ENCODE measurements around the gene LTBP4. TPM values are rescaled to one million over a fixed set of nuclear protein-coding genes. Genes with fewer than 3 reads are reported as not detected.
A peak's percentile ranks its signal among the peaks of the same experiment; 100 is the strongest.
"Not testable (repeated sequence)": the region's sequence is repeated elsewhere in the genome, so short reads cannot be mapped to it uniquely, and the experiment has no call there.

LTBP4 gene
- total and polyA plus RNA-seq, 2 of the 13 experiments (the other 11 are each of a cell fraction or from before 2014, with no cell fraction given): 0.86 to 2.3 TPM

- 67% methylated on average over 16 of the region's 22 CpGs for WGBS (ENCODE audit: low lambda C conversion rate)
- intact Hi-C loops (cut with micrococcal nuclease; ENCODE audit: unreplicated experiment) (no loop called here), in situ Hi-C loops (cut with HindIII; ENCODE audit: extremely low pct_ligation_motif_present, low pct_unique_long_range_greater_than_20kb) (no loop called here)
- Histone ChIP-seq H3K27me3 (ENCODE audit: control insufficient read depth in 1 of 2, insufficient read depth in 2 of 2, low read length in 2 of 2) (no peaks in the 10 kb centered on the region; a peak in 1 of 5 replicates), H4K20me1 (ENCODE audit: insufficient read depth, low read length) (no peaks in the 10 kb centered on the region), H3K4me1 (ENCODE audit: insufficient read depth, low read length) (no peaks in the 10 kb centered on the region), H3K4me3 (replicated peaks in 1 of 3; ENCODE audit: insufficient read depth in 1 of 3, low read depth in 2 of 3, low read length in 3 of 3) (no peak overlapping the region), H3K27ac (ENCODE audit: extremely low read length, insufficient read depth, low read length) (no peak overlapping the region), H3K4me2 (ENCODE audit: low read depth, low read length) (no peak overlapping the region), H2AFZ (ENCODE audit: low read length) (no peak overlapping the region), H3K79me2 (ENCODE audit: insufficient read depth, low read length) (no peaks in the 10 kb centered on the region), H3K9ac (ENCODE audit: insufficient read depth, low read depth, low read length) (no peak overlapping the region), H3K9me3 (ENCODE audit: low read length) (no peaks in the 10 kb centered on the region), H3K36me3 (replicated peaks in 1 of 2; ENCODE audit: control insufficient read depth in 1 of 2, insufficient read depth in 2 of 2, low read length in 2 of 2) (no peaks in the 10 kb centered on the region)
- DNase-seq (ENCODE audit: low spot score): no peak
- ChIA-PET CTCF (ENCODE audit: low intra/inter-chr PET ratio, low total read pairs) (no interaction called here), POLR2A (no interaction called here)
- BruUV-seq (replicated peaks): no TSS peak
- no peak for TF ChIP-seq SMAD1 (CRISPR knock-in tag; IDR thresholded peaks at IDR 0.05; ENCODE audit: borderline replicate concordance, low read depth)
- TF ChIP-seq NR2F2 (IDR thresholded peaks at IDR 0.05; ENCODE audit: borderline replicate concordance, low read depth): peak; percentile 23; the same call in 1 of the 2 replicates
- TF ChIP-seq AGO2 (optimal IDR thresholded peaks at IDR 0.05; ENCODE audit: low read depth, low read length): peak; percentile 41
- TF ChIP-seq GZF1 (CRISPR knock-in tag; IDR thresholded peaks at IDR 0.05): no peak
- TF ChIP-seq ZNF280B (CRISPR knock-in tag; IDR thresholded peaks at IDR 0.05; ENCODE audit: borderline replicate concordance): no peak
- TF ChIP-seq SMARCE1 (IDR thresholded peaks at IDR 0.05; ENCODE audit: borderline replicate concordance): no peak
- no peak for ATAC-seq
- no peak for FAIRE-seq
Observed at GRCh38 chr19:40590464-40591265, 10.5 kb upstream of the LTBP4 start.

GRCh38 chr19:40591724-40592123 lies 9.4 kb upstream of the LTBP4 start:
- H4K20me1 ChIP-seq (ENCODE audit: insufficient read depth, low read length); ATAC-seq; H3K9me3 ChIP-seq (ENCODE audit: low read length); POLR2A ChIA-PET; FAIRE-seq; H3K9ac ChIP-seq (ENCODE audit: insufficient read depth, low read depth, low read length); H3K27me3 ChIP-seq (ENCODE audit: control insufficient read depth in 1 of 2, insufficient read depth in 2 of 2, low read length in 2 of 2); CTCF ChIA-PET (ENCODE audit: low intra/inter-chr PET ratio, low total read pairs); DNase-seq (ENCODE audit: low spot score); in situ Hi-C loops (cut with HindIII; ENCODE audit: extremely low pct_ligation_motif_present, low pct_unique_long_range_greater_than_20kb); H3K4me1 ChIP-seq (ENCODE audit: insufficient read depth, low read length); H3K4me2 ChIP-seq (ENCODE audit: low read depth, low read length); H2AFZ ChIP-seq (ENCODE audit: low read length); intact Hi-C loops (cut with micrococcal nuclease; ENCODE audit: unreplicated experiment); BruUV-seq (replicated peaks); H3K36me3 ChIP-seq (replicated peaks in 1 of 2; ENCODE audit: control insufficient read depth in 1 of 2, insufficient read depth in 2 of 2, low read length in 2 of 2); H3K27ac ChIP-seq (ENCODE audit: extremely low read length, insufficient read depth, low read length); H3K4me3 ChIP-seq (replicated peaks in 1 of 3; ENCODE audit: insufficient read depth in 1 of 3, low read depth in 2 of 3, low read length in 3 of 3); H3K79me2 ChIP-seq (ENCODE audit: insufficient read depth, low read length): not testable (repeated sequence)
- WGBS (ENCODE audit: low lambda C conversion rate): 94% methylated on average over 4 of the region's 4 CpGs
- TF ChIP-seq ZNF770 (CRISPR knock-in tag; IDR thresholded peaks at IDR 0.05): 0 out of 2 replicates have a peak, but pooled peaks have one; percentile 16

Data from HepG2 (cell line).